ELF-1 (cell line): ENCODE measurements around the gene PCDH17.

Experiments used
- DNase-seq: peaks from one replicate; pipeline ENCODE4 v3.0.0-alpha.2; 2016; ENCODE audit warnings: low read depth, low spot score

Gene PCDH17

DNA sequence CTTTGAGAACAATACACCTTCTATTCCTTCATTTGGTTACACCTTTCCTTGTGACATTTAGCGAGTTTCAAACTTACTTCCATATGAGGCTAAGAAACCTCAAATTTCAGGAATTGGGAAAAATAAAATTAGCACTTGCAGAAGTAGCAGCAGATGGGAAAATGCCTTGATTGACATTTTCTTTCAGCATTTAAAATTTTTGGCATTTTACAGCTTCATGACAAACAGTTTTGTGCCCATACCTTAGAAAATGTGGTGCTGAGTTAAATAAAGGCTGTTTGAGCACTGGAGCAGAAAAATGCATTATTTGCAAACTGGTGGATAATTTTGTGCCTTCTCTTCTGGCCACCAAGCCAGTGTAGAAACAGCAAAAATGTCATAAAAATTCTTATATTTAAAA is 95.4 kb downstream of the PCDH17 start:
- no peak for DNase-seq

DNA sequence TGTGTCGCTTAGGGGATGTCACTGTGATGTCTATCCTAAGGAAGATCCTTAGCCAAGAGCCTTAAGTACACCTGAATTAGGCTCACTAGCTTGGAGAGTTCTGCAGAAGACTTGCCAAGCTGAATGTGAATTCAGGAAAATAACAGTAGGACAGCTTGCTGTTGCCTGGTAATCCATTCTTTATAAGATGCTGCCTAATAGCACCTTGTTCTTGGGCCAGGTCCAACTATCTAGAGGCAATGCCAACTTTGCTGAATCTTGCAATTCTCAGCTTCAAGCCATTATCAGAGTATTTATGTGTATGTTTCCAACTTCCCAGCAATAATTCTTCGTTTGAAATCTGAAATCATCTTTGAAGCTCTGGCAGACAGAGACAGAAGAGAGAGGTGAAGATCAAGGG is 102.8 kb downstream of the PCDH17 start:
- no peak for DNase-seq

DNA sequence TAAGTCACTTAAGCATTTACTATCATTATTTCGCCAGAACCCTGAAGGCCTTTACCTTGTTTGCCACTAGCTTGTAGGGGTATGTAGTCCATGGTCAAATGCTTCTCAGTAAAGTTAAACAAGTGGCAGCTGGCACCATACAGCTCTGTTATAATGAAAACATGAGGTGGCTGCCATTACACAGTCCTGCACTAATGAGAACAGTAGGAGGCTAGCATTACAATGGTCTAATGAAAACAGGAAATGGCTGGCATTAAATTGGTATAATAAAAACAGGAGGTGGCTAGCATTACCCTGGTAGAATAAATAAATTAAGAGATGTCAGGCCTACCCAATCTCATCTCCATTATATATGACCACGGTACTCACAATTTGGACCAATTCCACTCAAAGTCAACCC is 107.5 kb downstream of the PCDH17 start:
- no peak for DNase-seq

DNA sequence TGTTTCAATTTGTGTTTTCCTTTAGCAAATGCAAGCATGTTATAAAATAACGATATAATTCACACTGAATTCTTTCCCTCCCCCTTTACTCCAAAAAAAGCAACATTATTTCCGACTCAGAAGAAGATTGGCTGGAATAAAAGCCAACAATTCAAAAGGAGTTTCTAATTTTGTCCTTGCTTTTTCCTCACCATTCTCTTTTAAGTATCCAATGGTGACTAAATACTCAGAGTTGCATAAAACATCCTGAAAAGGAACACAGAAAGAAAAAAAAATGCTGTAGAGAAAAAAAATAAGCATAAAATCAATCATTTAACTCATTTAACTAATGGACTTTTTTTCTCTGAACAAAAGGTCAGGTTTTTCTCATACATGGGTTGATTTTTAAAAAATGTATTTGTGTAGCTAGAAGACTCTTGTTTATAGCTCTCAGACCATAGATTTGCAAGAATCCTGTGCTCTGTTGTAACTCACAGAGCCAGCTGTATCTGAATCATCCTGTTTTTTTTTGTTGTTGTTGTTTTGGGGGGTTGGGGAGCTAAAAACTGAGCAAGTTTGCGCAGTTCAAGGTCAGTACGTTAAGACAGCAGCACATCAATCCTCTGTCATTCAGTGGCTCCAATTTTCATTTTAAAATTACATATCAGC is 108.1 kb downstream of the PCDH17 start:
- no peak for DNase-seq

DNA sequence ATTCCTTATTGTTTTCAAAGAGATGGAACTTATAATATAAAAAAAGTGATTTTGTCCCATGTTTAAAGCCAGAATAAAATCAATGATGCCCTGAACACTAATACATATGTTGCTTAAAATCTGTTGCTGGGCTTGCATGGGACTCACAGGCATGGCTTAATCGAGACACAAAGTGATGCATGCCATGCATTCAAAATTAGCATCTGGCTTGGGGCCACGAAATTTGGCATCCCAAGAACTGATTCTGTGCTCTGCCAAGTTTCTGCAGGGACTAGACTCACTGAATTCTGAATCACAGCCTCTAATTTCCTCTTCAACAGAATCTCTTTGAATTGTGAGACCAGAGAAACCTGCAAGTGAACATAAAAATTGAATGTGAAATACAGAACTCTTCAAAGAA is 109.2 kb downstream of the PCDH17 start:
- DNase-seq = no peak

DNA sequence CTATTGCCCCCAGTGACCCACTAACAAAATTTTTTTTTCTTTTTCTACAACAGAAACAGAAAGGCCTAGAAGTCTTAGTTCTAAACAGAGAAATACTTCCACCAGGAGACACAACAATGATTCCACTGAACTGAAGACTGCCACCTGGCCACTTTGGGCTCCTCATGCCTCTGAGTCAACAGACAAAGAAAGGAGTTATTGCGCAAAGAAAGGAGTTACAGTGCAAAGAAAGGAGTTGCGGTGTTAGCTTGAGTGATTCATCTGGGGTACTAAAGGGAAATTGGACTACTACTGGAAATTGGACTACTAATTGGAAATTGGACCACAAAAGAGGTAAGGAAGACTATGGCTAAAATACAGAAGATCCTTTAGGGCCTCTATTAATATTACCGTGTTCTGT is 116.6 kb downstream of the PCDH17 start:
- DNase-seq = no peak

DNA sequence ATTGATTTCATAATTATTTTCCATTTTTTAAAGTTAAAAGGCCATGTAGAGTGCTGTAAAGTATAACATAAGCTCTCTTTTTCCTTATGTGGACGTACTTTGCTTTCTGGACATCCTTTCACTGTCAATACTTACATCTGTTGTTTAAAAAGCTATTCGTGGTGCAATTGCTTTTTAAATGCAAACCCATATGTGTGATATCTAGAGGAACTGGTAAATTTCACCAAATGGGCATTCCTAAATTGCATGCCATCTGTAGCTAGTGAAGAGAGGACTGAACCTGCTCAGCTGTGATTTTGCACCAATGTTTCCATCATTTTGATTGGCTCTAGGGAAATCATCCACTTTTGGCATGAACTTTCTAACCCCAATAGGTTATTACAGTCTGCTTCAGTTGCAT is 129.4 kb downstream of the PCDH17 start:
- no peak for DNase-seq

DNA sequence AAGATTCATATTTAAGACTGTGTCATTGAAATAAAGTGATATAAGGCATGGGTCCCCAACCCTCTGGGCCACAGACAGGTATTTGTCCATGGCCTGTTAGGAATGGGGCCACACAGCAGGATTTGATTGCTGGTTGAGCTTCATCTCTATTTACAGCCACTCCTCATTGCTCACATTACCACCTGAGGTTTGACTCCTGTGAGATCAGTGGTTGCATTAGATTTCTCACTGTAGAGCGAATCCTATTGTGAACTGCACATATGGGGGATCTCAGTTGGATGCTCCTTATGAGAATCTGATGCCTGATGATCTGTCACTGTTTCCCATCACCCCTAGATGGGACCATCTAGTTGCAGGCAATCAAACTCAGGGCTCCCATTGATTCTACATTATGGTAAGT is 132.1 kb downstream of the PCDH17 start:
- no peak for DNase-seq
